Omental fat pad (tissue), 4 donors: Measurements from ENCODE around the gene SGMS2. TPM values are rescaled to one million over a fixed set of nuclear protein-coding genes. Genes with fewer than 3 reads are reported as not detected.
A peak's percentile ranks its signal among the peaks of the same experiment; 100 is the strongest.
"Not testable (repeated sequence)": the region's sequence is repeated elsewhere in the genome, so short reads cannot be mapped to it uniquely, and the experiment has no call there.

Experiments
- ATAC-seq: fragments of 150-250 bp; one replicate; pipeline ENCODE4 v1.9.1; 2016; ENCODE audit warnings: mild to moderate bottlenecking, moderate library complexity; ENCODE audit not compliant: low FRiP score
- DNase-seq: peaks from one replicate; pipeline ENCODE4 v3.0.0-alpha.2; 2019; ENCODE audit warnings: low spot score
- CTCF ChIP-seq, 3 donors: fragments of 450-650 bp; IDR thresholded peaks; one replicate each; pipeline ENCODE4 v1.5.1; 2016 to 2017; ENCODE audit warnings: antibody characterized with exemption in 3 of 3, mild to moderate bottlenecking in 3 of 3, moderate library complexity in 2 of 3
- total RNA-seq, 4 donors: library from RNA; depleted of rRNA; stranded (reverse); fragments of >200 nt; gene quantifications; one replicate each; pipeline ENCODE4 v1.1.0, GENCODE V29; 2016

The SGMS2 gene
- total RNA-seq, 4 donors from 2014 or later: 20.2 to 473 (median 149) TPM

GRCh38 chr4:107902715-107903114 is 78.0 kb downstream of the SGMS2 start:
- no peak for ATAC-seq
- TF ChIP-seq CTCF (IDR thresholded peaks at IDR 0.05): no peak
- DNase-seq: no peak

- not testable (repeated sequence) for DNase-seq, ATAC-seq
These were observed 80.3 kb downstream of the SGMS2 start for GRCh38 chr4:107905082-107905481.

GRCh38 chr4:107906458-107907100 is 81.8 kb downstream of the SGMS2 start:
- TF ChIP-seq CTCF (IDR thresholded peaks at IDR 0.05): no peak
- ATAC-seq: no peak
- no peak for DNase-seq

GRCh38 chr4:107908377-107908776 is 83.6 kb downstream of the SGMS2 start:
- TF ChIP-seq CTCF (IDR thresholded peaks at IDR 0.05): no peak
- ATAC-seq (no peak), DNase-seq (no peak)

DNA sequence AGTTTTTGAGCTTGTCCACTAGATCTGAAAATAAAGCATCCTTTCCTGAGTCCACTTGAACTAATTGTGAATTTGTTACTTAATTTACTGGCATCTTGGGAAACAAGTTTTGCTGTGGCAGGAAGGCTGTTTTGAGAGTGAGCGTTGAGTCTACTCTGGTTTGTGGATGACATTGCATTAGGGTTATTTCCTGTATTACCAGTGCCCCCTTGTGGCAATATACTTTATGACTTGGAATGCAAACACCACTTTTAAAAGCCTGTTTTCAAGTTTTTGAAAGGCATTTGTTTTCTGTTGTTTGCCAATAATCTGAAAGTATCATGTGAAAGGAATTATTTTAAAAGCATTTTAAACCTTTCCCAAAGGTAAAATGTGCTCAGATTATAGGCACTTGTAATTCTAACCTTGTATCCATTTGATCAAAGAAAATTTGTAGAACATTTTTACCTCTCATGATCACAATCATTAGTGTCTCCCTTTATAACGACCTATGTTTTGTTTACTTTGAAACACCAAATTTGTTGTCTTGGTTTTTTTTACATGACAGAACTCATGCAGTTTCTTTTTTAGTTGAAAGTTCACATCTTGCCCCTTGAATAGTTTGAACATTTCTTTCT is 88.7 kb downstream of the SGMS2 start:
- TF ChIP-seq CTCF (IDR thresholded peaks at IDR 0.05): peak in 2 of 3 donors; percentile 27 to 87
- peak; percentile 66 for ATAC-seq
- DNase-seq: no peak

GRCh38 chr4:107915220-107915619 is 90.5 kb downstream of the SGMS2 start:
- TF ChIP-seq CTCF (IDR thresholded peaks at IDR 0.05): no peak
- no peak for ATAC-seq

GRCh38 chr4:107916623-107917022 is 91.9 kb downstream of the SGMS2 start:
- TF ChIP-seq CTCF (IDR thresholded peaks at IDR 0.05): no peak
- no peak for ATAC-seq
- no peak for DNase-seq

More at GRCh38 chr4:107915220-107915619, 90.5 kb downstream of the SGMS2 start:
- DNase-seq: no peak
